Measurements from ENCODE around the gene TXNDC2. TPM values are rescaled to one million over a fixed set of nuclear protein-coding genes. Genes with fewer than 3 reads are reported as not detected.
"Not testable (repeated sequence)": the region's sequence is repeated elsewhere in the genome, so short reads cannot be mapped to it uniquely, and the experiment has no call there.

The TXNDC2 gene
- total RNA-seq, 1 experiment from 2014 or later, result 0.28 TPM

- H2BK20ac ChIP-seq (ENCODE audit: low read depth, low read length, poor library complexity, severe bottlenecking), result no peak overlapping the region
- H4K5ac ChIP-seq (ENCODE audit: insufficient read length, low read depth, low read length), result no peak overlapping the region
- DNase-seq, result no peak
- H3K14ac ChIP-seq (ENCODE audit: insufficient read depth, low read length), result no peak overlapping the region
- H3K27me3 ChIP-seq (ENCODE audit: insufficient read depth, low read length), result no peaks in the 10 kb centered on the region
- H4K20me1 ChIP-seq (ENCODE audit: control insufficient read depth, insufficient read depth, insufficient read length), result no peaks in the 10 kb centered on the region
- Mint-ChIP-seq H3K36me3 (ENCODE audit: insufficient read depth in 1 of 3, low read depth in 3 of 3) (no peaks in the 10 kb centered on the region), H3K27ac (no peak overlapping the region), H3K27me3 (ENCODE audit: low read depth) (peaks cover 2% of the 10 kb centered on the region; the same call in 1 of the 2 replicates), H3K4me3 (no peak overlapping the region), H3K9me3 (peaks cover 0 to 3% of the 10 kb centered on the region in 2 experiments; a peak in 1 of 5 replicates), H3K4me1 (peaks cover 11 to 16% of the 10 kb centered on the region in 2 experiments)
- H2BK5ac ChIP-seq (ENCODE audit: insufficient read length, low read length), result no peak overlapping the region
- H2BK120ac ChIP-seq (ENCODE audit: low read depth, low read length, poor library complexity, severe bottlenecking), result no peak overlapping the region
- no peaks in the 10 kb centered on the region for H3K79me2 ChIP-seq (ENCODE audit: insufficient read depth, low read length)
- H2AFZ ChIP-seq (ENCODE audit: low read length), result no peak overlapping the region
- H3K4me1 ChIP-seq (ENCODE audit: insufficient read depth, low read length), result peaks cover 3% of the 10 kb centered on the region; the same call in 1 of the 2 replicates
- H3K4ac ChIP-seq (ENCODE audit: low read depth, low read length), result no peak overlapping the region
- no peaks in the 10 kb centered on the region for H3K9me3 ChIP-seq (ENCODE audit: control insufficient read depth, low read depth, low read length)
- no peak overlapping the region for H3K56ac ChIP-seq (ENCODE audit: insufficient read length, low read depth, low read length)
- H3K79me1 ChIP-seq (ENCODE audit: insufficient read depth, low read depth, low read length, poor library complexity, severe bottlenecking), result no peaks in the 10 kb centered on the region
- no peak overlapping the region for H3K23ac ChIP-seq (ENCODE audit: insufficient read length, low read depth, low read length)
- no peak overlapping the region for H4K8ac ChIP-seq (replicated peaks; ENCODE audit: insufficient read length, low read depth, low read length)
- no peak overlapping the region for H3K9ac ChIP-seq (ENCODE audit: extremely low read depth, insufficient read length, low read length)
- no peak overlapping the region for H4K91ac ChIP-seq (ENCODE audit: insufficient read length, low read depth, low read length)
- H3K4me2 ChIP-seq (ENCODE audit: insufficient read depth, insufficient read length, low read length), result no peak overlapping the region
- no peaks in the 10 kb centered on the region for H3K23me2 ChIP-seq (ENCODE audit: insufficient read length, low read depth, low read length, poor library complexity, severe bottlenecking)
- H3K27ac ChIP-seq (ENCODE audit: insufficient read length, low read depth, low read length), result no peak overlapping the region
- H2BK15ac ChIP-seq (ENCODE audit: low read depth, low read length), result no peak overlapping the region
- no peak overlapping the region for H3K18ac ChIP-seq (ENCODE audit: insufficient read length, low read depth, low read length)
- H2BK12ac ChIP-seq (ENCODE audit: insufficient read length, low read depth, low read length), result no peak overlapping the region
- TF ChIP-seq CTCF (conservative IDR thresholded peaks at IDR 0.05), result no peak
- no CpG with 5 or more reads among the region's 3 CpGs for WGBS (ENCODE audit: extremely low coverage, insufficient read length, low lambda C conversion rate)
- H2AK5ac ChIP-seq (ENCODE audit: insufficient read length, low read length), result no peak overlapping the region
- no peak overlapping the region for H3T11ph ChIP-seq (ENCODE audit: low read length)
Measured at GRCh38 chr18:9901377-9901776, 15.6 kb downstream of the TXNDC2 start.

GRCh38 chr18:9902264-9902663 is 16.5 kb downstream of the TXNDC2 start:
- H4K91ac ChIP-seq (ENCODE audit: insufficient read length, low read depth, low read length); H2BK12ac ChIP-seq (ENCODE audit: insufficient read length, low read depth, low read length); H3K9ac ChIP-seq (ENCODE audit: extremely low read depth, insufficient read length, low read length); H4K20me1 ChIP-seq (ENCODE audit: control insufficient read depth, insufficient read depth, insufficient read length); H3K79me2 ChIP-seq (ENCODE audit: insufficient read depth, low read length); H2BK120ac ChIP-seq (ENCODE audit: low read depth, low read length, poor library complexity, severe bottlenecking); H3T11ph ChIP-seq (ENCODE audit: low read length); H3K4me3 Mint-ChIP-seq; H3K56ac ChIP-seq (ENCODE audit: insufficient read length, low read depth, low read length); H3K4me2 ChIP-seq (ENCODE audit: insufficient read depth, insufficient read length, low read length); DNase-seq; H3K36me3 Mint-ChIP-seq (ENCODE audit: insufficient read depth in 1 of 3, low read depth in 3 of 3); H3K27me3 ChIP-seq (ENCODE audit: insufficient read depth, low read length); H3K9me3 ChIP-seq (ENCODE audit: control insufficient read depth, low read depth, low read length); H3K14ac ChIP-seq (ENCODE audit: insufficient read depth, low read length); H3K4me1 ChIP-seq (ENCODE audit: insufficient read depth, low read length); H4K5ac ChIP-seq (ENCODE audit: insufficient read length, low read depth, low read length); H3K23me2 ChIP-seq (ENCODE audit: insufficient read length, low read depth, low read length, poor library complexity, severe bottlenecking); H3K18ac ChIP-seq (ENCODE audit: insufficient read length, low read depth, low read length); H3K23ac ChIP-seq (ENCODE audit: insufficient read length, low read depth, low read length); H2AK5ac ChIP-seq (ENCODE audit: insufficient read length, low read length); H3K4ac ChIP-seq (ENCODE audit: low read depth, low read length); H3K27ac Mint-ChIP-seq; H4K8ac ChIP-seq (replicated peaks; ENCODE audit: insufficient read length, low read depth, low read length); H2BK15ac ChIP-seq (ENCODE audit: low read depth, low read length); H3K79me1 ChIP-seq (ENCODE audit: insufficient read depth, low read depth, low read length, poor library complexity, severe bottlenecking); H3K9me3 Mint-ChIP-seq; H3K27me3 Mint-ChIP-seq (ENCODE audit: low read depth); H2AFZ ChIP-seq (ENCODE audit: low read length); H2BK20ac ChIP-seq (ENCODE audit: low read depth, low read length, poor library complexity, severe bottlenecking); H2BK5ac ChIP-seq (ENCODE audit: insufficient read length, low read length); H3K27ac ChIP-seq (ENCODE audit: insufficient read length, low read depth, low read length): not testable (repeated sequence)
- peaks cover 11 to 16% of the 10 kb centered on the region in 2 experiments for H3K4me1 Mint-ChIP-seq
- no CpG with 5 or more reads among the region's 14 CpGs for WGBS (ENCODE audit: extremely low coverage, insufficient read length, low lambda C conversion rate)

Measured in H9 (cell line).